PC-3 (cell line): ENCODE data around the gene GATAD2B. TPM values are rescaled to one million over a fixed set of nuclear protein-coding genes. Genes with fewer than 3 reads are reported as not detected.

ENCODE experiments used
- ATAC-seq: fragments of 200-7000 bp; cut with Tn5 transposase; 2 replicates; pipeline ENCODE4 v1.9.1; 2020; ENCODE audit warnings: mild to moderate bottlenecking, moderate library complexity
- BruUV-seq: library from RNA; stranded (reverse); fragments of 400-500 nt; replicated peaks from 2 replicates; lab custom pipeline; 2021; lab: Mats Ljungman, UMichigan
- CTCF ChIA-PET: fragments of 300-600 bp; sonication (Branson Sonifier 250); formaldehyde crosslinking; loops from one replicate; lab custom pipeline; 2022; ENCODE audit warnings: antibody characterized with exemption; lab: Charles Lee
- POLR2A ChIA-PET: fragments of 300-600 bp; sonication (Branson Sonifier 250); formaldehyde crosslinking; loops from one replicate; lab custom pipeline; 2022; ENCODE audit warnings: antibody characterized with exemption; ENCODE audit not compliant: unreplicated experiment; lab: Charles Lee
- DNase-seq: peaks from one replicate; pipeline ENCODE4 v3.0.0-alpha.2; 2015
- H2AFZ ChIP-seq: fragments of 300-600 bp; sonication (generic); 2 replicates; pipeline ENCODE4 v1.6.0; 2016; ENCODE audit warnings: antibody characterized with exemption, low read length
- H3F3A ChIP-seq: fragments of 300-600 bp; sonication (generic); one replicate; pipeline ENCODE4 v1.6.0; 2017; ENCODE audit warnings: antibody characterized with exemption, low read length, control low read depth, mild to moderate bottlenecking; ENCODE audit not compliant: unreplicated experiment
- H3K27ac ChIP-seq: fragments of 300-600 bp; sonication (generic); 2 replicates; pipeline ENCODE4 v1.5.1; 2016; ENCODE audit warnings: mild to moderate bottlenecking, low read length
- H3K27me3 ChIP-seq: fragments of 300-600 bp; sonication (generic); 2 replicates; pipeline ENCODE4 v1.6.1; 2016; ENCODE audit warnings: low read length, mixed read lengths
- H3K36me3 ChIP-seq: fragments of 300-600 bp; sonication (generic); 2 replicates; pipeline ENCODE4 v1.6.1; 2016; ENCODE audit warnings: low read depth, mixed run types, low read length, mixed read lengths
- H3K4me1 ChIP-seq: fragments of 300-600 bp; sonication (generic); 2 replicates; pipeline ENCODE4 v1.5.1; 2016; ENCODE audit warnings: low read length; ENCODE audit not compliant: insufficient read depth
- H3K4me2 ChIP-seq: fragments of 300-600 bp; sonication (generic); 2 replicates; pipeline ENCODE4 v1.6.0; 2016; ENCODE audit warnings: low read length
- H3K4me3 ChIP-seq: fragments of 300-600 bp; sonication (generic); 2 replicates; pipeline ENCODE4 v1.5.1; 2016; ENCODE audit warnings: mild to moderate bottlenecking, low read length, mixed read lengths
- H3K79me2 ChIP-seq: fragments of 300-600 bp; sonication (generic); 2 replicates; pipeline ENCODE4 v1.6.1; 2017; ENCODE audit warnings: low read length, mixed read lengths
- H3K9ac ChIP-seq: fragments of 300-600 bp; sonication (generic); 2 replicates; pipeline ENCODE4 v1.6.0; 2016; ENCODE audit warnings: mild to moderate bottlenecking, low read length
- H3K9me2 ChIP-seq: fragments of 300-600 bp; sonication (generic); replicated peaks from 2 replicates; pipeline ENCODE4 v1.6.1; 2016; ENCODE audit warnings: mixed run types, low read length, mixed read lengths
- H3K9me3 ChIP-seq: fragments of 300-600 bp; sonication (generic); 2 replicates; pipeline ENCODE4 v1.6.1; 2016; ENCODE audit warnings: low read length, mixed read lengths
- H4K20me1 ChIP-seq: fragments of 300-600 bp; sonication (generic); 2 replicates; pipeline ENCODE4 v1.6.1; 2016; ENCODE audit warnings: low read length, mixed read lengths
- CTCF ChIP-seq: fragments of 300-600 bp; sonication (generic); conservative IDR thresholded peaks from 2 replicates; pipeline ENCODE4 v1.5.1; 2017; ENCODE audit warnings: antibody characterized with exemption, low read depth, mild to moderate bottlenecking, low read length
- EZH2 ChIP-seq: fragments of 300-600 bp; sonication (generic); IDR thresholded peaks from one replicate; pipeline ENCODE4 v1.6.1; 2017; ENCODE audit warnings: antibody characterized with exemption, mild to moderate bottlenecking, low read length; ENCODE audit not compliant: unreplicated experiment
- EZH2phosphoT487 ChIP-seq: fragments of 300-600 bp; sonication (generic); IDR thresholded peaks from 2 replicates; pipeline ENCODE4 v1.6.1; 2018; ENCODE audit warnings: mild to moderate bottlenecking, antibody characterized with exemption, low read length, borderline replicate concordance
- intact Hi-C: fragments of 100-400 bp; cut with micrococcal nuclease; formaldehyde crosslinking; loops from 2 replicates; pipeline ENCODE4 v1.9.0; 2023
- total RNA-seq: library from RNA; depleted of rRNA; stranded (reverse); fragments of >200 nt; gene quantifications from 2 replicates; pipeline ENCODE4 v1.2.3, GENCODE V29; 2014

GATAD2B gene
- total RNA-seq, 1 experiment from 2014 or later: 7.2 TPM

GRCh38 chr1:153764310-153764709 is 158.5 kb downstream of the GATAD2B start:
- no peak overlapping the region for H3K4me3 ChIP-seq
- peaks cover 63% of the 10 kb centered on the region; the same call in 1 of the 2 replicates for H3K36me3 ChIP-seq
- DNase-seq (no peak), ATAC-seq (no peak)
- H3K9ac ChIP-seq: no peak overlapping the region
- no peaks in the 10 kb centered on the region for H3F3A ChIP-seq
- no peaks in the 10 kb centered on the region for H3K9me3 ChIP-seq
- POLR2A ChIA-PET: no interaction called here
- H2AFZ ChIP-seq: no peak overlapping the region
- no peaks in the 10 kb centered on the region for H3K9me2 ChIP-seq
- no peaks in the 10 kb centered on the region for H3K27me3 ChIP-seq
- no peaks in the 10 kb centered on the region for H3K4me1 ChIP-seq
- TF ChIP-seq EZH2: no peak
- TF ChIP-seq CTCF: no peak
- no peak for TF ChIP-seq EZH2phosphoT487
- H3K4me2 ChIP-seq: no peak overlapping the region
- H3K27ac ChIP-seq: no peak overlapping the region
- CTCF ChIA-PET: no interaction called here
- no peaks in the 10 kb centered on the region for H4K20me1 ChIP-seq
- no peaks in the 10 kb centered on the region for H3K79me2 ChIP-seq
- intact Hi-C loops: no loop called here
- no TSS peak for BruUV-seq

- Histone ChIP-seq H3K4me2 (no peak overlapping the region), H3K79me2 (no peaks in the 10 kb centered on the region), H3K36me3 (peaks cover 62% of the 10 kb centered on the region), H3K4me1 (no peaks in the 10 kb centered on the region), H3K27ac (no peak overlapping the region), H3F3A (no peaks in the 10 kb centered on the region), H3K27me3 (no peaks in the 10 kb centered on the region), H3K9ac (no peak overlapping the region), H4K20me1 (no peaks in the 10 kb centered on the region), H3K9me2 (no peaks in the 10 kb centered on the region), H3K4me3 (no peak overlapping the region), H3K9me3 (no peaks in the 10 kb centered on the region), H2AFZ (no peak overlapping the region)
- CTCF ChIA-PET: no interaction called here
- TF ChIP-seq EZH2 (no peak), CTCF (no peak)
- POLR2A ChIA-PET: no interaction called here
- no peak for DNase-seq
- intact Hi-C loops: no loop called here
- ATAC-seq: no peak; the same call in 1 of the 2 replicates
- BruUV-seq: no TSS peak
Observed at GRCh38 chr1:153763365-153764225, 159.2 kb downstream of the GATAD2B start.

GRCh38 chr1:153760440-153760839 is 162.3 kb downstream of the GATAD2B start:
- H3K9me2 ChIP-seq: no peaks in the 10 kb centered on the region
- TF ChIP-seq EZH2phosphoT487 (no peak), CTCF (no peak), EZH2 (no peak)
- ATAC-seq: no peak
- ChIA-PET POLR2A (no interaction called here), CTCF (no interaction called here)
- H3K79me2 ChIP-seq: no peaks in the 10 kb centered on the region
- H3K9ac ChIP-seq: no peak overlapping the region
- H3K27ac ChIP-seq: no peak overlapping the region
- no peaks in the 10 kb centered on the region for H3K27me3 ChIP-seq
- H3K4me2 ChIP-seq: no peak overlapping the region
- no peaks in the 10 kb centered on the region for H4K20me1 ChIP-seq
- no peaks in the 10 kb centered on the region for H3F3A ChIP-seq
- intact Hi-C loops: no loop called here
- peaks cover 60% of the 10 kb centered on the region for H3K36me3 ChIP-seq
- no peaks in the 10 kb centered on the region for H3K4me1 ChIP-seq
- no peaks in the 10 kb centered on the region for H3K9me3 ChIP-seq
- no TSS peak for BruUV-seq
- no peak overlapping the region for H2AFZ ChIP-seq
- no peak for DNase-seq
- H3K4me3 ChIP-seq: no peak overlapping the region
